Activated T-cell treated with anti-CD3 and anti-CD28 coated beads for 4 hours (primary cell): ENCODE data around the gene SH3RF1.

Source experiments
- DNase-seq: peaks from one replicate; pipeline ENCODE4 v3.0.0-alpha.2; 2020

The SH3RF1 gene

GRCh38 chr4:169158046-169158445, 112.7 kb downstream of the SH3RF1 start:
- DNase-seq, result no peak

GRCh38 chr4:169156392-169156791, 114.4 kb downstream of the SH3RF1 start:
- no peak for DNase-seq

- no peak for DNase-seq
These were observed 116.6 kb downstream of the SH3RF1 start for GRCh38 chr4:169154121-169154520.

GRCh38 chr4:169153481-169154087, 117.2 kb downstream of the SH3RF1 start:
- DNase-seq, result no peak

- DNase-seq, result no peak
These were observed 117.9 kb downstream of the SH3RF1 start for GRCh38 chr4:169152899-169153298.

- DNase-seq, result no peak
These were observed 118.7 kb downstream of the SH3RF1 start for GRCh38 chr4:169152098-169152497.

GRCh38 chr4:169151671-169152070, 119.1 kb downstream of the SH3RF1 start:
- DNase-seq, result no peak

- no peak for DNase-seq
These were observed 120.0 kb downstream of the SH3RF1 start for GRCh38 chr4:169150806-169151205.

- DNase-seq, result no peak
These were observed 121.9 kb downstream of the SH3RF1 start for GRCh38 chr4:169148885-169149284.

GRCh38 chr4:169147191-169147590, 123.6 kb downstream of the SH3RF1 start:
- DNase-seq, result no peak

- no peak for DNase-seq
These were observed 126.6 kb downstream of the SH3RF1 start for GRCh38 chr4:169144061-169144600.

- DNase-seq, result no peak
These were observed 127.4 kb downstream of the SH3RF1 start for GRCh38 chr4:169143335-169143734.

- DNase-seq, result no peak
These were observed 127.8 kb downstream of the SH3RF1 start for GRCh38 chr4:169142906-169143305.

GRCh38 chr4:169142391-169142790, 128.4 kb downstream of the SH3RF1 start:
- no peak for DNase-seq

GRCh38 chr4:169139021-169139420, 131.7 kb downstream of the SH3RF1 start:
- no peak for DNase-seq

GRCh38 chr4:169137558-169137920, 133.2 kb downstream of the SH3RF1 start:
- no peak for DNase-seq

- no peak for DNase-seq
These were observed 133.8 kb downstream of the SH3RF1 start for GRCh38 chr4:169136796-169137557.

- no peak for DNase-seq
These were observed 134.4 kb downstream of the SH3RF1 start for GRCh38 chr4:169136330-169136729.

GRCh38 chr4:169135776-169136175, 135.0 kb downstream of the SH3RF1 start:
- DNase-seq, result no peak

- DNase-seq, result no peak
These were observed 136.8 kb downstream of the SH3RF1 start for GRCh38 chr4:169133932-169134331.

GRCh38 chr4:169132561-169133305, 138.0 kb downstream of the SH3RF1 start:
- no peak for DNase-seq

GRCh38 chr4:169131556-169132208, 139.1 kb downstream of the SH3RF1 start:
- no peak for DNase-seq

- no peak for DNase-seq
These were observed 141.9 kb downstream of the SH3RF1 start for GRCh38 chr4:169128902-169129301.
